HG02642 (cell line): ENCODE data around the gene USP24.

Source experiments
- ATAC-seq: cut with Tn5 transposase; IDR thresholded peaks from one replicate; pipeline ENCODE4 v1.9.1; 2021; ENCODE audit warnings: mild to moderate bottlenecking; ENCODE audit not compliant: unreplicated experiment, poor library complexity

USP24 gene

GRCh38 chr1:55057956-55058298 is 157.2 kb downstream of the USP24 start:
- ATAC-seq: no peak

GRCh38 chr1:55057270-55057955 is 157.8 kb downstream of the USP24 start:
- no peak for ATAC-seq

- no peak for ATAC-seq
These were observed 158.6 kb downstream of the USP24 start for GRCh38 chr1:55056632-55056992.

- ATAC-seq: no peak
These were observed 159.1 kb downstream of the USP24 start for GRCh38 chr1:55055951-55056631.

GRCh38 chr1:55055084-55055882 is 159.9 kb downstream of the USP24 start:
- ATAC-seq: no peak

- ATAC-seq: no peak
These were observed 160.8 kb downstream of the USP24 start for GRCh38 chr1:55054396-55054795.

- ATAC-seq: no peak
These were observed 161.8 kb downstream of the USP24 start for GRCh38 chr1:55053265-55053954.

GRCh38 chr1:55052221-55053142 is 162.7 kb downstream of the USP24 start:
- ATAC-seq: no peak

GRCh38 chr1:55051621-55052020 is 163.5 kb downstream of the USP24 start:
- no peak for ATAC-seq

- ATAC-seq: no peak
These were observed 164.0 kb downstream of the USP24 start for GRCh38 chr1:55051169-55051568.

GRCh38 chr1:55050283-55050682 is 164.9 kb downstream of the USP24 start:
- no peak for ATAC-seq

GRCh38 chr1:55049914-55050278 is 165.3 kb downstream of the USP24 start:
- ATAC-seq: no peak

- no peak for ATAC-seq
These were observed 165.8 kb downstream of the USP24 start for GRCh38 chr1:55049271-55049913.

GRCh38 chr1:55048453-55049270 is 166.5 kb downstream of the USP24 start:
- no peak for ATAC-seq

- ATAC-seq: no peak
These were observed 167.6 kb downstream of the USP24 start for GRCh38 chr1:55047611-55048010.

GRCh38 chr1:55046871-55047270 is 168.3 kb downstream of the USP24 start:
- no peak for ATAC-seq

GRCh38 chr1:55045430-55045829 is 169.7 kb downstream of the USP24 start:
- no peak for ATAC-seq

- no peak for ATAC-seq
These were observed 170.4 kb downstream of the USP24 start for GRCh38 chr1:55044617-55045397.
